Omental fat pad (tissue), 4 donors: ENCODE measurements around the gene FGF2. TPM values are rescaled to one million over a fixed set of nuclear protein-coding genes. Genes with fewer than 3 reads are reported as not detected.

Experiments used
- ATAC-seq: fragments of 150-250 bp; one replicate; pipeline ENCODE4 v1.9.1; 2016; ENCODE audit warnings: mild to moderate bottlenecking, moderate library complexity; ENCODE audit not compliant: low FRiP score
- DNase-seq: peaks from one replicate; pipeline ENCODE4 v3.0.0-alpha.2; 2019; ENCODE audit warnings: low spot score
- CTCF ChIP-seq, 3 donors: fragments of 450-650 bp; IDR thresholded peaks; one replicate each; pipeline ENCODE4 v1.5.1; 2016 to 2017; ENCODE audit warnings: antibody characterized with exemption in 3 of 3, mild to moderate bottlenecking in 3 of 3, moderate library complexity in 2 of 3
- total RNA-seq, 4 donors: library from RNA; depleted of rRNA; stranded (reverse); fragments of >200 nt; gene quantifications; one replicate each; pipeline ENCODE4 v1.1.0, GENCODE V29; 2016

The FGF2 gene
- total RNA-seq, 4 donors from 2014 or later: 22.0 to 50.9 (median 27.7) TPM

GRCh38 chr4:122876456-122876855 is 49.8 kb downstream of the FGF2 start:
- ATAC-seq (no peak), DNase-seq (no peak)
- no peak for TF ChIP-seq CTCF (IDR thresholded peaks at IDR 0.05)

GRCh38 chr4:122879001-122879400 is 52.4 kb downstream of the FGF2 start:
- no peak for DNase-seq
- TF ChIP-seq CTCF (IDR thresholded peaks at IDR 0.05): no peak
- no peak for ATAC-seq

GRCh38 chr4:122882857-122883735 is 56.5 kb downstream of the FGF2 start:
- TF ChIP-seq CTCF (IDR thresholded peaks at IDR 0.05): no peak
- no peak for DNase-seq
- ATAC-seq: no peak

DNA sequence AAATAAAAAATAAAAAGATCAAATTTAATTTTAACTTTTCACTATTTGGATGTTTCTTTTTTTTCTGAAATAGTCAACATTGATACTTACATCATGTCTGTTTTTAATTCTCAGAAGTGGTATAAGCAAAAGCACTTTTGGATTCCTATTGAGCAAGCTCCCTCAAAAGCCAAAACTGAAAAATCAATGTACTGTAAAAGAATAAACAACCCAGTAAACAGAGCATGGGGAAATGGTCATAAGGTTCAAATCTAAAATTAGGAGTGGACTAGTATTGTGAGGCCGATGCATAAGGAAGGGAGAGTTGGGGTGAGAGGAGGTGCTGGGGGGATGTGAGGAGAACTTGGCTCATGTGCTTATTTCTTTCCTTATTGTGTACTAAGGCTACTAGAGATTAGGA is 57.9 kb downstream of the FGF2 start:
- no peak for DNase-seq
- no peak for TF ChIP-seq CTCF (IDR thresholded peaks at IDR 0.05)
- no peak for ATAC-seq

DNA sequence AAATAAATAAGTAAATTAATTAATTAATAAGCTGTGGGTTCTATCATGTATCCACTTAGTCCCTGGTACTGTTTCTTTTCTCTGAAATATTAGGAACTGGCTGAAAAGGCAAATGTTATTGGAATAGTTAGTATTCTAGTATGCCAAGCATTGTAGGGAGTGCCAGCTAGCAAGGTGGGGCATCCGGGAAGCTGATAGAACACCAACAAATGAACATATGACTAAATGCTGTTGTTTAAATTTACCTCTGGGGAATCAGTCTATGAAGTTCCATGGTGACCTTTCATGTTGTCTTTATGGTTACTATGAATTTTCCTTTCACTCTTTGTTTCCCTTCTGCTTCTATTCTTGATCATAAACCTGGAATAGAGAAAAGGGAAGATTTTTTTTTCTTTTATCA is 63.1 kb downstream of the FGF2 start:
- DNase-seq (no peak), ATAC-seq (peak; percentile 68)
- TF ChIP-seq CTCF (IDR thresholded peaks at IDR 0.05): no peak

- ATAC-seq (peak; percentile 69), DNase-seq (no peak)
- no peak for TF ChIP-seq CTCF (IDR thresholded peaks at IDR 0.05)
Observed at GRCh38 chr4:122890147-122890795, 63.6 kb downstream of the FGF2 start.
